Skeletal muscle cell (primary cell): ENCODE data around the gene PPFIA4.

Experiments used
- DNase-seq: peaks from one replicate; pipeline ENCODE4 v3.0.0-alpha.2; 2010; ENCODE audit warnings: low read depth
- H3K4me3 ChIP-seq: 2 replicates; pipeline ENCODE4 v1.5.1; 2011; ENCODE audit warnings: low read depth, mild to moderate bottlenecking, control low read depth, low read length, moderate library complexity

PPFIA4 gene

GRCh38 chr1:203038891-203039608 lies 12.8 kb downstream of the PPFIA4 start:
- DNase-seq, result no peak
- no peak overlapping the region for H3K4me3 ChIP-seq

DNA sequence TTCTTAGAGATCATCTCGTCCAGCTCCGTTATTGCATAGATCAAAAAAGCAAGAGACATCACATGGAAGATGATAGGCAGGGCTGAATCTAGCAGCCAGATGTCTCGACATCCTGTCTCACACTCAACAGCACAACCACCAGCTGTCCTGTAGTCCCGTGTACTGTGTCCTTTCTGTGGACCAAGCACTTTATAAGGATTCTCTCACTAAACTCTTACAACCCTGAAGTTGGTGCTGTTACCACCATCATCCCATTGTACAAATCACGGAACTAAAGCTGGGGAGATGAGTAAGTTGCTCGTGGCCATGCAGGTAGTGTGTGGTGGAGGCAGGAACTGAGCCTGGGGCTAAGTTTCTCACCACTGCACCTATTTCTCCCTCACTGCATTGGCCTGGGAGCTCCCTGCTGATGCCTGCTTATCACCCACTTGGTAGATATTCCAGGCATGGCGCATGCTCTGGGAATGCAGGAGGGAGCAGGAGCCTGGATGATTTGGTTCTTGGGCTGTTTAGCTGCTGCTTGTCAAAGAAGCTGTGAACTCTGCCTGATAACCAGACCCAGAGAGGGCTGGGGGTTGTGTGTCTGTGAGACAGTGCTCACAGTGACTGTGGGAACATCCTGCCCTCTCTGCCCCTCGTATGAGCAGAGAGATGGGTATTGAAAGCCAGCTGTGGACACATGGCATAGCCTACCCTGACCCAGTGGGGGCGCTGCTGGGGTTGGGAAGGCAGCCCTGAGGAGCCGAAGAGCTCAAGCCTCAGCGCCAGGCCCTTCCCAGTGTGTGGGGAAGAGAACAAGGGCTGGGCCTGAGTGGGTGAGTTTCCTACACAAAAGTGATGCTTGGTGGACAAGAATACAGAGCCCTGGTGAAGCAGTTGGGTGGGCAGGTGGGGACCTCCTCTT lies 13.6 kb downstream of the PPFIA4 start:
- DNase-seq, result no peak
- no peak overlapping the region for H3K4me3 ChIP-seq

GRCh38 chr1:203040513-203041275 lies 14.4 kb downstream of the PPFIA4 start:
- DNase-seq, result no peak
- H3K4me3 ChIP-seq, result no peak overlapping the region

- H3K4me3 ChIP-seq, result no peak overlapping the region
- DNase-seq, result no peak
Observed at GRCh38 chr1:203041351-203041932, 15.2 kb downstream of the PPFIA4 start.

GRCh38 chr1:203043830-203044545 lies 17.7 kb downstream of the PPFIA4 start:
- no peak for DNase-seq
- no peak overlapping the region for H3K4me3 ChIP-seq

DNA sequence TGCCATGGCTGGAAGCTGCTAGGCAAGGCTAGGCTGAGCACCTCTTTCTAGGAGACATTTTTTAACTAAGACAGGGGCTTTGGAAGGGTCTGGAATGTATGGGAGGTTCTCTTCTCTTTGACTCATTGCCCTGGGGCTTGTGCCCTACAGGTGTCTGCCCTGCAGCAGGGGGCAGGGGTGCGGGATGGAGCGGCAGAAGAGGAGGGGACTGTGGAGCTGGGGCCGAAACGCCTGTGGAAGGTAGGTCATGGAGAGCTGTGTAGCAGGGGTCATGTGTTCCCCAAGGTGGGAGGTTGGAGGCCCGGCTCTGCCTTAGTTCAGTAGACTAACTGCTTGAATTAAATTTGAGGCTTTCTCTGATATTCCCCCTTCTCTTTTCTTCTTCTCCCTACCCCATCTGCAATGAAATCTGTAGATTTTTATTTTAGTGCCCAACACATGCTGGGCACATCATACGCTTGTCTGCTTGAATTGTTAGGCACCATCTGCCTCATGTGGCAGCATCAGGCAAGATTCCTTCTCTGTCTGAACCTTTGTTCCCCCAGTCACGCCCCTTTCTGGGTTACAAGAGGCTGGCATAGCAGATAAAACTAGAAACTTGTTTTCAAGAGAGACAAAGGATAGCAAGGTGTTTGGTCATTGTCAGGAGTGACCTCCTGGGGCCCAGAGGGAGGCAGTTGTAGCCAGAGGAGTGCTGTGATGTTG lies 18.4 kb downstream of the PPFIA4 start:
- no peak for DNase-seq
- no peak overlapping the region for H3K4me3 ChIP-seq

- no peak overlapping the region for H3K4me3 ChIP-seq
- no peak for DNase-seq
Observed at GRCh38 chr1:203045336-203045735, 19.0 kb downstream of the PPFIA4 start.

DNA sequence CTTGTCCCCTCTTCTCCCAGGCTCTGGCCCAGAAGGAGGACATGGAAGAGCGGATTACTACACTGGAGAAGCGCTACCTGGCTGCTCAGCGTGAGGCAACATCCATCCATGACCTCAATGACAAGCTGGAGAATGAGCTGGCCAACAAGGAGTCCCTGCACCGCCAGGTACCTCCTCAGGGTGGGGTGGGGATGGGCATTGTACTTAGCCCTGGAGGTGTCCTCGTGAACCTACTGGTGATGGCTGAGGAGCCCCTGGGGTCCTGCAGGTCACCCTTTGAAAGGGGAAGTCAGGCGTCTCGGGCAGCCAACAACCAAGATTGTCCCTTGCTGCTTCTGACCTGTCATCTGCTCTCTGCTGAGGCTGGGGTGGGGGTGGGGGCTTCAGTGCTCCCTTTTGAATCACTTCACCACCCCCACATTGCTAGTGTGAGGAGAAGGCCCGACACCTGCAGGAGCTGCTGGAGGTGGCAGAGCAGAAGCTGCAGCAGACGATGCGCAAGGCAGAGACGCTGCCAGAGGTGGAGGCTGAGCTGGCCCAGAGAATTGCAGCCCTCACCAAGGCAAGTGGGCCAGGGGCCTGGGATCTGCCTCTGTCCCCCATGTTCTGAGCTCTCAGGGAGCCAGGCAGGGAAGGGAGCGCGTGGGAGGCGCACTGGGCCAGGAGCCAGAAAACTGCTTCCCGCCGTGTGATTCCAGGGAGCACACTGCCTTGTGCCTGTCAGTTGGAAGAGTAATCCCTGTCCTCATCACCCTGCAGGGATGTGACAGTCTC lies 19.7 kb downstream of the PPFIA4 start:
- DNase-seq, result no peak
- no peak overlapping the region for H3K4me3 ChIP-seq

DNA sequence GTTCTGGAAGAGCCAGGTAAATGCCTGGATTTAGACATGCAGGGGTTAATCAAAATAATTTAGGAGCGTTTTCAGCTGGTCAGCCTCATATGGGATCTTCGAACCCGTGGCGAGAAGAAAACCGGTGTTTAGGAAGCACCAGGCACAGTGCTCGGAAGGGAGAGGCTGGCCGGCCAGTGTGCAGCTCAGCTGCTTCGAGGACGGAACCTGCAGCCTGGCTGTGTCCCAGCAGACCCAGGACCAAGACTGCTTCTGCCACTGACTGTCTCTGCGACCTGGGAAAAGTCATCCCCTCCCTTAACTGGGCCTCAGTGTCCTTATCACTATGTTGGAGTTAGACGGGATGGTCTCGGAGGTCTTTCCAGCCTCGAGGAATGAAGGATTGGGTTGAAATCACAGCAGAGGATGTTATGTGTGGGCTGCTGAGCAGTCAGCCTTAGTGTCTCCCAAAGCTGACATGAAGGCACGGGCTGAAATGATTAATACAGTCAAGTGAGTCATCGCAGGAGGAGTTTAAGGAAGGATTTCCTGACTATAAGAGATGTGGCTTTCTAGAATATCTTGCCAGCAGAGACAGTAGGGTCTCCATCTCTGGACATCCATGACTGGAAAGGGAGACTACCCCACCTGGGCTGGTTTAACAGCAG lies 20.8 kb downstream of the PPFIA4 start:
- DNase-seq, result no peak
- no peak overlapping the region for H3K4me3 ChIP-seq

DNA sequence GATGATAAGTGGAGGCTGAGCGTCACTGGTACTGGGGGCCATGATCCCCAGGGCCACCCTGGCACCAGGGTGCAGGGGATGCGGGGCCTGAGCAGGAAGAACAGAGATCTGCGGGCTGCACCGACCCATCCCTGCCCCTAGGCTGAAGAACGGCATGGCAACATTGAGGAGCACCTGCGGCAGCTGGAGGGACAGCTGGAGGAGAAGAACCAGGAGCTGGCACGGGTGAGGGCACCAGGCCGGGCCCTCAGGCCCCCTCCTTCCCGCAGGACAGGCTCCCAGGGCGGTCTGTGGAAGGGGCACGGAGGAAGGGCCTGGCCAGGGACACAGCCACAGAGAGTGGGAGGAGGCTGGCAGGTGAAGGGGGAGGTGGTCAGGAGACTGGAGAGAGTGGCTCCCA lies 21.8 kb downstream of the PPFIA4 start:
- no peak for DNase-seq
- H3K4me3 ChIP-seq, result no peak overlapping the region

DNA sequence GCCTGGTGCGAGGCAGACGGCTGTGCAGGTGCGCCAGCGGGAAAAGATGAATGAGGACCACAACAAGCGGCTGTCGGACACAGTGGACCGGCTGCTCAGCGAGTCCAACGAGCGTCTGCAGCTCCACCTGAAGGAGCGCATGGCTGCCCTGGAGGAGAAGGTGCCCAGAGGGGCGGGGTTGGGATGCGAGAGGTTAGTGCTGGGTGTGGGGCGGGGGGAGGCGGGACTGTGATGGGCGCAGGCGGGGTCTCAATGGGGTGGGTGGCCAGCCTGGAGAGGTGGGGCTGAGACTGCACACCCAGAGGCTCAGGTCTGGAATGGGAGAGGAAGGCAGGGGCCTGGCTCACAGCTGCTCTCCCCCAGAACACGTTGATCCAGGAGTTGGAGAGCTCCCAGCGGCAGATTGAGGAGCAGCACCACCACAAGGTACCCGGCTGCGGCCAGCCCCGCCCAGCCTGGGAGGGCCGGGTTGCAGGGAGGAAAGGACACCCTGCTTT lies 22.3 kb downstream of the PPFIA4 start:
- no peak overlapping the region for H3K4me3 ChIP-seq
- no peak for DNase-seq

- no peak overlapping the region for H3K4me3 ChIP-seq
- DNase-seq, result no peak
Observed at GRCh38 chr1:203049077-203049476, 22.8 kb downstream of the PPFIA4 start.

GRCh38 chr1:203049576-203050180 lies 23.4 kb downstream of the PPFIA4 start:
- H3K4me3 ChIP-seq, result no peak overlapping the region
- DNase-seq, result no peak

- H3K4me3 ChIP-seq, result no peak overlapping the region
- no peak for DNase-seq
Observed at GRCh38 chr1:203050826-203051225, 24.5 kb downstream of the PPFIA4 start.

- DNase-seq, result peak; percentile 66
- no peak overlapping the region for H3K4me3 ChIP-seq
Observed at GRCh38 chr1:203051841-203052324, 25.6 kb downstream of the PPFIA4 start.

- DNase-seq, result no peak
- no peak overlapping the region for H3K4me3 ChIP-seq
Observed at GRCh38 chr1:203052601-203053000, 26.3 kb downstream of the PPFIA4 start.

DNA sequence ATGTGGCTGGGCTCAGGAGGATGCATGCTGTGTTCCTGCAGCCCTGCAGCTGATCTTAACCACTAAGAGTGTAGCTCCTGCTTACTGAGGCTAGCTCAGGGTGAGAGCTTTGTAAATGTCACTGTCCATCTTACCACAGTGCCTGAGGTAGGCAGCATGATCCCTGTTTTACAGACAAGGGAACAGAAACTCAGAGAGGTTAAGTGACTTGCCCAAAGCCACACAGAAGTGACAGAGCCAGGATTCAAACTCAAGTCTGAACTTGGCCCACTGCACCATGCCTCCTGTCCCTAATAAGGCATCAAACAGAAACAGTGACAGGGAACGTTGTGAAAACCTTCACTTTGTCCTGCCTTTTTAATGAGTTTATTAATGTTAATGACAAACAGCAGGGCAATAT lies 27.9 kb downstream of the PPFIA4 start:
- DNase-seq, result no peak
- H3K4me3 ChIP-seq, result no peak overlapping the region
